H1 (cell line): Measurements from ENCODE around the gene NADK. TPM values are rescaled to one million over a fixed set of nuclear protein-coding genes. Genes with fewer than 3 reads are reported as not detected.

Experiments used
- CTCF ChIA-PET: fragments of 300-600 bp; sonication (Branson Sonifier 250); formaldehyde crosslinking; loops from one replicate; lab custom pipeline; 2021; ENCODE audit not compliant: partially characterized antibody; lab: Charles Lee
- POLR2A ChIA-PET: fragments of 300-600 bp; sonication (Branson Sonifier 250); formaldehyde crosslinking; loops from one replicate; lab custom pipeline; 2021; ENCODE audit warnings: inconsistent platforms; ENCODE audit not compliant: partially characterized antibody; lab: Charles Lee
- DNase-seq, 2 experiments: peaks; one replicate each; pipeline versions ENCODE4 v3.0.0 to v3.0.0-alpha.2; 2010 to 2022; ENCODE audit warnings: low spot score in 2 of 2, low read depth in 1 of 2, mixed read lengths in 1 of 2
- FAIRE-seq: peaks from 2 replicates; lab custom pipeline; 2011; peaks lifted over from hg19 to GRCh38; lab: Jason Lieb, UNC
- H2AFZ ChIP-seq: 2 replicates; pipeline ENCODE4 v1.8.1; 2012; ENCODE audit warnings: low read length, inconsistent platforms
- H2AK5ac ChIP-seq: 2 replicates; pipeline ENCODE4 v1.6.1; 2013; ENCODE audit warnings: low read depth, low read length
- H2BK120ac ChIP-seq: replicated peaks from 2 replicates; pipeline ENCODE3; 2013; ENCODE audit warnings: low read depth, low read length, inconsistent platforms
- H2BK12ac ChIP-seq: 2 replicates; pipeline ENCODE4 v1.6.1; 2013; ENCODE audit warnings: low read depth, low read length
- H2BK15ac ChIP-seq: 2 replicates; pipeline ENCODE4 v1.6.1; 2013; ENCODE audit warnings: low read length
- H2BK20ac ChIP-seq: 2 replicates; pipeline ENCODE4 v1.6.1; 2013; ENCODE audit warnings: low read length
- H2BK5ac ChIP-seq: 2 replicates; pipeline ENCODE4 v1.6.1; 2013; ENCODE audit warnings: low read depth, low read length
- H3K14ac ChIP-seq: 2 replicates; pipeline ENCODE4 v1.6.1; 2013; ENCODE audit warnings: inconsistent platforms; ENCODE audit not compliant: insufficient read length
- H3K18ac ChIP-seq: 2 replicates; pipeline ENCODE4 v1.6.1; 2013; ENCODE audit warnings: low read length; ENCODE audit errors: extremely low read depth
- H3K23ac ChIP-seq: 2 replicates; pipeline ENCODE4 v1.6.1; 2013; ENCODE audit warnings: inconsistent platforms; ENCODE audit not compliant: insufficient read length
- H3K23me2 ChIP-seq: 2 replicates; pipeline ENCODE4 v1.6.1; 2013; ENCODE audit warnings: low read depth, low read length
- H3K27ac ChIP-seq: 2 replicates; pipeline ENCODE4 v1.6.1; 2011; ENCODE audit warnings: low read depth, low read length, inconsistent platforms
- H3K27me3 ChIP-seq, 4 experiments: replicated peaks in 1 of 4; 1 replicate in 1 of 4; 2 replicates in 3 of 4; pipeline versions ENCODE4 v1.6.1 to v1.8.1; 2011 to 2013; ENCODE audit warnings: low read length in 3 of 4, mild to moderate bottlenecking in 3 of 4, inconsistent platforms in 2 of 4, mixed read lengths in 2 of 4, moderate library complexity in 1 of 4; ENCODE audit not compliant: control insufficient read depth in 3 of 4, insufficient read depth in 3 of 4; ENCODE audit errors: extremely low read depth in 1 of 4
- H3K36me3 ChIP-seq, 4 experiments: 2 replicates each; pipeline versions ENCODE4 v1.6.1 to v1.8.1; 2011 to 2013; ENCODE audit warnings: mild to moderate bottlenecking in 4 of 4, low read length in 3 of 4, moderate library complexity in 2 of 4, control low read depth in 1 of 4, inconsistent platforms in 1 of 4; ENCODE audit not compliant: insufficient read depth in 4 of 4, control insufficient read depth in 2 of 4
- H3K4ac ChIP-seq: replicated peaks from 2 replicates; pipeline ENCODE3; 2013; ENCODE audit warnings: low read length, low read depth, mixed read lengths, inconsistent platforms; ENCODE audit not compliant: insufficient read length
- H3K4me1 ChIP-seq, 4 experiments: replicated peaks in 1 of 4; 1 replicate in 1 of 4; 2 replicates in 3 of 4; pipeline versions ENCODE4 v1.6.1 to v1.8.1; 2011 to 2013; ENCODE audit warnings: low read length in 3 of 4, inconsistent platforms in 2 of 4, mixed read lengths in 1 of 4; ENCODE audit not compliant: insufficient read depth in 4 of 4, control insufficient read depth in 3 of 4
- H3K4me2 ChIP-seq, 2 experiments: 2 replicates each; pipeline versions ENCODE4 v1.6.1 to v1.8.1; 2011 to 2013; ENCODE audit warnings: low read depth in 2 of 2, low read length in 2 of 2, control low read depth in 1 of 2, inconsistent platforms in 1 of 2, mild to moderate bottlenecking in 1 of 2; ENCODE audit not compliant: insufficient read depth in 1 of 2
- H3K4me3 ChIP-seq, 4 experiments: fragments of 200-600, 300-600 bp in 1 of 4; sonication (generic), shearing (Covaris generic), sonication (Bioruptor Twin) in 1 of 4; 2 replicates each; pipeline versions ENCODE4 v1.5.1 to v1.8.1; 2011 to 2016; ENCODE audit warnings: low read length in 4 of 4, low read depth in 3 of 4, control low read depth in 2 of 4, inconsistent platforms in 2 of 4, mild to moderate bottlenecking in 2 of 4, mixed read lengths in 1 of 4, moderate library complexity in 1 of 4; ENCODE audit not compliant: insufficient read depth in 2 of 4; ENCODE audit errors: extremely low read depth in 1 of 4
- H3K56ac ChIP-seq: replicated peaks from 2 replicates; pipeline ENCODE3; 2013; ENCODE audit warnings: low read depth, mild to moderate bottlenecking, mixed read lengths, low read length, inconsistent platforms; ENCODE audit not compliant: insufficient read length
- H3K79me1 ChIP-seq: 2 replicates; pipeline ENCODE4 v1.6.1; 2013; ENCODE audit warnings: low read depth, low read length, control low read depth
- H3K79me2 ChIP-seq, 2 experiments: 2 replicates each; pipeline versions ENCODE4 v1.6.1 to v1.8.1; 2012 to 2013; ENCODE audit warnings: low read length in 2 of 2, mild to moderate bottlenecking in 2 of 2, inconsistent platforms in 1 of 2; ENCODE audit not compliant: insufficient read depth in 2 of 2, control insufficient read depth in 1 of 2
- H3K9ac ChIP-seq, 4 experiments: replicated peaks in 1 of 4; 1 replicate in 1 of 4; 2 replicates in 3 of 4; pipeline versions ENCODE4 v1.6.1 to v1.8.1; 2011 to 2013; ENCODE audit warnings: low read depth in 3 of 4, low read length in 3 of 4, control low read depth in 2 of 4, mild to moderate bottlenecking in 2 of 4, moderate library complexity in 2 of 4, inconsistent platforms in 1 of 4; ENCODE audit errors: extremely low read depth in 1 of 4
- H3K9me3 ChIP-seq, 2 experiments: 2 replicates each; pipeline versions ENCODE4 v1.6.1 to v1.8.1; 2012 to 2013; ENCODE audit warnings: mild to moderate bottlenecking in 2 of 2, moderate library complexity in 2 of 2, control low read depth in 1 of 2, inconsistent platforms in 1 of 2, low read depth in 1 of 2, low read length in 1 of 2, mixed read lengths in 1 of 2; ENCODE audit not compliant: insufficient read depth in 2 of 2
- H4K20me1 ChIP-seq, 2 experiments: replicated peaks in 1 of 2; 2 replicates each; pipeline versions ENCODE3 to v1.8.1; 2011 to 2013; ENCODE audit warnings: inconsistent platforms in 2 of 2, low read length in 2 of 2, mild to moderate bottlenecking in 1 of 2; ENCODE audit not compliant: insufficient read depth in 2 of 2, control insufficient read depth in 1 of 2
- H4K5ac ChIP-seq: 2 replicates; pipeline ENCODE4 v1.6.1; 2013; ENCODE audit warnings: low read length, low read depth, mixed read lengths, inconsistent platforms; ENCODE audit not compliant: insufficient read length
- H4K8ac ChIP-seq: 2 replicates; pipeline ENCODE4 v1.8.0; 2013; ENCODE audit warnings: mild to moderate bottlenecking, moderate library complexity, low read length, inconsistent platforms; ENCODE audit not compliant: insufficient read depth; ENCODE audit errors: extremely low read depth
- H4K91ac ChIP-seq: replicated peaks from 2 replicates; pipeline ENCODE3; 2013; ENCODE audit warnings: low read length, mixed read lengths, inconsistent platforms; ENCODE audit not compliant: insufficient read length
- ATF3 ChIP-seq: IDR thresholded peaks from 2 replicates; pipeline ENCODE4 v1.6.1; 2011; ENCODE audit warnings: low read depth, mild to moderate bottlenecking, low read length; ENCODE audit not compliant: insufficient read depth
- BCL11A ChIP-seq, 2 experiments: IDR thresholded peaks; one replicate each; pipeline ENCODE4 v1.6.1; 2011; ENCODE audit warnings: low read depth in 2 of 2, low read length in 2 of 2, mild to moderate bottlenecking in 2 of 2
- CBX5 ChIP-seq: fragments of 300-800, 300-1000 bp; sonication (generic); IDR thresholded peaks from 2 replicates; pipeline ENCODE4 v1.7.1; 2016; ENCODE audit warnings: antibody characterized with exemption, low read length, low read depth
- CEBPB ChIP-seq: IDR thresholded peaks from 2 replicates; pipeline ENCODE4 v1.6.1; 2012; ENCODE audit warnings: low read depth, low read length
- CTBP2 ChIP-seq: IDR thresholded peaks from 2 replicates; pipeline ENCODE4 v1.7.0; 2011; ENCODE audit warnings: borderline replicate concordance, mild to moderate bottlenecking, moderate library complexity, mixed read lengths, low read length; ENCODE audit not compliant: insufficient read depth, insufficient read length
- KDM1A ChIP-seq: fragments of 200-600, 300-600 bp; sonication (generic); IDR thresholded peaks from 2 replicates; pipeline ENCODE4 v1.7.1; 2016; ENCODE audit warnings: mild to moderate bottlenecking, low read length, borderline replicate concordance
- POLR2AphosphoS5 ChIP-seq: IDR thresholded peaks from 2 replicates; pipeline ENCODE4 v1.6.1; 2011; ENCODE audit warnings: low read depth, low read length
- SUZ12 ChIP-seq: fragments of 200-600 bp; sonication (generic); IDR thresholded peaks from 2 replicates; pipeline ENCODE4 v1.6.1; 2012; ENCODE audit warnings: mild to moderate bottlenecking, inconsistent platforms, low read length, moderate library complexity, mixed read lengths
- TCF12 ChIP-seq: IDR thresholded peaks from 2 replicates; pipeline ENCODE4 v1.6.1; 2011; ENCODE audit warnings: low read depth, mild to moderate bottlenecking, low read length
- WGBS, 2 experiments: shearing (Covaris generic) in 1 of 2; methylation state at CpG; one replicate each; pipeline versions ENCODE4 v1.1.6 to v1.1.7; 2013 to 2015; ENCODE audit warnings: low lambda C conversion rate in 2 of 2, mixed read lengths in 2 of 2, inconsistent platforms in 1 of 2, low coverage in 1 of 2, missing lambda C conversion rate in 1 of 2; ENCODE audit not compliant: insufficient replicate concordance in 2 of 2, insufficient coverage in 1 of 2, insufficient read length in 1 of 2; ENCODE audit errors: extremely low coverage in 1 of 2, missing lambda C conversion rate in 1 of 2; 5-methylcytosine and 5-hydroxymethylcytosine counted together
- polyA plus RNA-seq, 7 experiments: library from polyadenylated mRNA; depleted of rRNA in 3 of 7; stranded (reverse) in 5 of 7; unstranded in 2 of 7; fragments of >200 nt in 5 of 7; fragments of 200-250 nt in 2 of 7; gene quantifications; 1 replicate in 5 of 7; 2 replicates in 1 of 7; 4 replicates in 1 of 7; pipeline versions ENCODE4 v1.2.1 to v1.2.3, GENCODE V29; 2011 to 2013; ENCODE audit warnings: missing spikeins in 2 of 7, mixed read lengths in 2 of 7
- total RNA-seq: library from RNA; stranded (reverse); fragmentation: NEBNext Ultra II Directional; extraction: Animal tissue kit (Norgen Biotek cat#: 25700); gene quantifications from 2 replicates; pipeline ENCODE4 v1.2.1, GENCODE V29; 2021

Gene NADK
- total and polyA plus RNA-seq, 2 of the 8 experiments (the other 6 are each of a cell fraction or from before 2014, with no cell fraction given), result 78.0 to 89.7 TPM

- POLR2A ChIA-PET, result interaction anchor here (0.8 kb wide), 1 partner anchor 63 kb away, joined by 3 read pairs; no protein-coding TSS in a partner anchor
- FAIRE-seq, result no peak
- WGBS, 2 experiments, result 80% methylated on average over 7 of the region's 7 CpGs; no CpG with 5 or more reads in 1 of the 2 experiments
Measured at GRCh38 chr1:1721201-1721600, 57.1 kb downstream of the NADK start.

More at GRCh38 chr1:1721201-1721600, 57.1 kb downstream of the NADK start:
- Histone ChIP-seq H2BK12ac (no peak overlapping the region), H4K5ac (no peak overlapping the region), H3K79me1 (no peaks in the 10 kb centered on the region), H2BK5ac (no peak overlapping the region), H3K4me2 (no peak overlapping the region), H3K23me2 (no peaks in the 10 kb centered on the region), H2BK20ac (no peak overlapping the region), H3K18ac (no peak overlapping the region), H3K27me3 (no peaks in the 10 kb centered on the region), H3K36me3 (peaks cover 2 to 20% (median 16%) of the 10 kb centered on the region in 4 experiments; a peak in 7 of 8 replicates), H2BK120ac (no peak overlapping the region), H3K79me2 (no peaks in the 10 kb centered on the region), H3K4ac (no peak overlapping the region), H2AFZ (no peak overlapping the region), H2BK15ac (no peak overlapping the region), H2AK5ac (no peak overlapping the region), H4K20me1 (peaks cover 1 to 2% of the 10 kb centered on the region in 2 experiments), H3K4me1 (no peaks in the 10 kb centered on the region), H3K9ac (no peak overlapping the region), H3K23ac (no peak overlapping the region), H3K27ac (no peak overlapping the region)
- no peak for DNase-seq
- TF ChIP-seq SUZ12 (no peak), POLR2AphosphoS5 (no peak), BCL11A (IDR thresholded peaks at IDR 0.05; ENCODE audit: low read depth in 2 of 2, low read length in 2 of 2) (no peak), CEBPB (no peak), CTBP2 (no peak), ATF3 (no peak), KDM1A (no peak), CBX5 (no peak), TCF12 (no peak)
- TF ChIP-seq, all 59 proteins: peak for 0
- CTCF ChIA-PET, result no interaction called here
- no peak overlapping the region for H3K56ac ChIP-seq
- H3K9me3 ChIP-seq, result no peaks in the 10 kb centered on the region
- H3K14ac ChIP-seq, result no peak overlapping the region
- no peak overlapping the region for H4K8ac ChIP-seq
- no peak overlapping the region for H3K4me3 ChIP-seq
- no peak overlapping the region for H4K91ac ChIP-seq
